GM18526 (cell line): ENCODE measurements around the gene SPINK7.

Experiments used
- POLR2A ChIP-seq: IDR thresholded peaks from 3 replicates; pipeline ENCODE4 v1.6.1; 2011; ENCODE audit not compliant: insufficient read length; ENCODE audit errors: extremely low read depth

The SPINK7 gene

GRCh38 chr5:148312153-148312552 is at the start of gene SPINK7:
Gene SPINK7 (plus strand): TSS chr5:148312423. CDS start chr5:148312484, 61 bp downstream.
- TF ChIP-seq POLR2A, result no peak

- TF ChIP-seq POLR2A, result no peak
Measured at GRCh38 chr5:148267962-148268361, 44.3 kb upstream of the SPINK7 start.

- TF ChIP-seq POLR2A, result no peak
Measured at GRCh38 chr5:148268566-148268965, 43.7 kb upstream of the SPINK7 start, which contains the start of gene SPINK13. Gene SPINK13 (plus strand): TSS chr5:148268794. CDS start chr5:148270073, 1,279 bp downstream.

GRCh38 chr5:148290271-148291195 is 21.7 kb upstream of the SPINK7 start:
- no peak for TF ChIP-seq POLR2A

- TF ChIP-seq POLR2A, result no peak
Measured at GRCh38 chr5:148297731-148298130, 14.5 kb upstream of the SPINK7 start.

GRCh38 chr5:148306446-148306845 is 5.8 kb upstream of the SPINK7 start:
- no peak for TF ChIP-seq POLR2A

- no peak for TF ChIP-seq POLR2A
Measured at GRCh38 chr5:148309019-148309418, 3.2 kb upstream of the SPINK7 start.

GRCh38 chr5:148309746-148310145 is 2.5 kb upstream of the SPINK7 start:
- no peak for TF ChIP-seq POLR2A

- no peak for TF ChIP-seq POLR2A
Measured at GRCh38 chr5:148311484-148311883, 739 bp upstream of the SPINK7 start.

- no peak for TF ChIP-seq POLR2A
Measured at GRCh38 chr5:148314187-148314586, 2.0 kb downstream of the SPINK7 start.

- TF ChIP-seq POLR2A, result no peak
Measured at GRCh38 chr5:148314731-148315130, 2.5 kb downstream of the SPINK7 start.

- TF ChIP-seq POLR2A, result no peak
Measured at GRCh38 chr5:148333262-148333849, 21.1 kb downstream of the SPINK7 start.

- TF ChIP-seq POLR2A, result no peak
Measured at GRCh38 chr5:148335259-148335658, 23.0 kb downstream of the SPINK7 start, which contains the start of gene SPINK9. Gene SPINK9 (plus strand): TSS chr5:148335559. CDS start chr5:148335614, 55 bp downstream.

GRCh38 chr5:148336704-148337435 is 24.6 kb downstream of the SPINK7 start:
- no peak for TF ChIP-seq POLR2A

GRCh38 chr5:148342371-148343045 is 30.3 kb downstream of the SPINK7 start:
- TF ChIP-seq POLR2A, result no peak
